GM12873 (cell line): ENCODE measurements around the gene TENT4A.

ENCODE experiments used
- TF ChIP-seq, protein P1 (sequence below): IDR thresholded peaks from 2 replicates; pipeline ENCODE4 v1.5.1; 2012; ENCODE audit warnings: low read depth, mild to moderate bottlenecking, moderate library complexity, low read length, control low read depth; ENCODE audit not compliant: insufficient read depth; ENCODE audit errors: missing control alignments

TENT4A gene

GRCh38 chr5:6717687-6718086, 4.5 kb downstream of the TENT4A start:
- TF ChIP-seq, protein P1, sequence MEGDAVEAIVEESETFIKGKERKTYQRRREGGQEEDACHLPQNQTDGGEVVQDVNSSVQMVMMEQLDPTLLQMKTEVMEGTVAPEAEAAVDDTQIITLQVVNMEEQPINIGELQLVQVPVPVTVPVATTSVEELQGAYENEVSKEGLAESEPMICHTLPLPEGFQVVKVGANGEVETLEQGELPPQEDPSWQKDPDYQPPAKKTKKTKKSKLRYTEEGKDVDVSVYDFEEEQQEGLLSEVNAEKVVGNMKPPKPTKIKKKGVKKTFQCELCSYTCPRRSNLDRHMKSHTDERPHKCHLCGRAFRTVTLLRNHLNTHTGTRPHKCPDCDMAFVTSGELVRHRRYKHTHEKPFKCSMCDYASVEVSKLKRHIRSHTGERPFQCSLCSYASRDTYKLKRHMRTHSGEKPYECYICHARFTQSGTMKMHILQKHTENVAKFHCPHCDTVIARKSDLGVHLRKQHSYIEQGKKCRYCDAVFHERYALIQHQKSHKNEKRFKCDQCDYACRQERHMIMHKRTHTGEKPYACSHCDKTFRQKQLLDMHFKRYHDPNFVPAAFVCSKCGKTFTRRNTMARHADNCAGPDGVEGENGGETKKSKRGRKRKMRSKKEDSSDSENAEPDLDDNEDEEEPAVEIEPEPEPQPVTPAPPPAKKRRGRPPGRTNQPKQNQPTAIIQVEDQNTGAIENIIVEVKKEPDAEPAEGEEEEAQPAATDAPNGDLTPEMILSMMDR: no peak

DNA sequence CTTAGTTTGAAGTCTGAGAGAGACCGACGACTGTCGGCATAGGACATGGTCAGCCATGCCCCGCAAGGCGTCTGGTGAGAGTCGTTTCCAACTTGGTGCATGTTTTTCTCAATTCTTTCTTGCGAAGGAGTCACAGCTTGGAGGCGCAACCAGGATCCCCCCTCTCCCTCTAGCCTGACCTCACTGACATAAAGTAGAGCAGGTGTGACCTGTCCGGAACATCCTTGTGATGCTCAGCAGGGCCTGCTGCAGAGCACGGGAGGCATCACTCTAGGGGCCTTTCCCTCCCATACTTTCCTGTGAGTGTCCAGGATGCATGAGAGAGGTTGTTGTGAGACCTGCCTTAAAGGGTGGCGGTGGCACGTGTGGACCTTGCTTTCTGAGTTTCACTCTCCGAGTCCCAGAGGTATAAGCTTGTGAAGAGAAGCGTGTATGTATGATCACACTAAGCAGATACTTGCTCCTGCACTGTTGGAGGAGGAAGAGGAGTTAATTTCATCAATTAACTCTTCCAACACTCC, 5.0 kb downstream of the TENT4A start:
- TF ChIP-seq, protein P1: no peak

DNA sequence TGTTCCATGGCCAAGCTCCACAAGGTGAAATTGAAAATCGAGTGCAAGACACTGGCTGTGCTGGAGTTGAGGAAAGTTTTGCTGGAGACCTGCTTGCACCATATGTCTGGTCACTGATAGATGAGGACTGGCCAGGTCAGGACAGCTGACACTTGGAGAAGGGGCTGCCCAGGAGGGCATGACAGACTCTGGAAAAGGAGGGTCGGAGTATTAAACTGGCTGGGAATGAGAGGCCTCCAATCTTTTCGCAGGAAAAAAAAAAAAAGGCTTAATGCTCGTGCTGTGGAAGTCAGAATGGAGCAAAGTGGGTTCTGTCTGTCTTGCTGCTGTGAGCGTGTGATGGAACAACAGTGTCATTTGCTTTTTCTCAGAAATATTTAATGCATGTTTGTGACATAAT, 5.5 kb downstream of the TENT4A start:
- TF ChIP-seq, protein P1: no peak

- TF ChIP-seq, protein P1: no peak
Measured at GRCh38 chr5:6719417-6719816, 6.2 kb downstream of the TENT4A start.

- TF ChIP-seq, protein P1: no peak
Measured at GRCh38 chr5:6719896-6720560, 6.8 kb downstream of the TENT4A start.

DNA sequence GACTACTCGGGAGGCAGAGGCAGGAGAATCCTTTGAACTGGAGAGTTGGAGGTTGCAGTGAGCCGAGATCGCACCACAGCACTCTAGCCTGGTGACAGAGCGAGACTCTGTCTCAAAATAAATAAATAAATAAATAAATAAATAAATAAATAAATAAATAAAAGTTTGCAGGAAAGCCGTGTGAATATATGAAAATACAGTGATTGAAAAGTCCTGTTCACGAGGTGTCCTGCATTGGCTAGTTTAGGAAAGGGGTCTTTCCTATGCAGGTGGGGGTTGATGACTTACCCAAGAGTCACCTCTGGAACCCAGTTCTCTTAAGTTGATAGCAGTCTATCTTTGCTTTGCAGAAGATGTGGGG, 7.3 kb downstream of the TENT4A start:
- TF ChIP-seq, protein P1: no peak

DNA sequence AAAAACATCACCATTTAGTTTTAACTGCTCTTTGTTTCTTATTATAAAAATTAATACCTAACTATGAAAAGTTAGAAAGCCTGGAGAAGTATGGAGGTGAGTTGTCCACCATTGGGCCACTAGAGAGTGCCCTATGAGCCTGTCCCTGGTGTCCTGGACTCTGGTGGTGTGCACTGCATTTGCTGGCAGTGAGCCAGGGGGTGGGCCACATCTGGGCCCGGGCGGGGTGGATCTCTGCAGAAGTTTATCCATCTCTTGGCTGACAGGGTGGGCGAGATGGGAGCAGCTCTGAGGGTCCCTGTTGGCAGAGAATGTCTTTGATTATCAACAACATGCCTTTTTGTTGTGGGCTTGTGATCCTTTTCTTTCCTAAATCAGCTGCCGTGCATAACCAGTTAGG, 8.2 kb downstream of the TENT4A start:
- TF ChIP-seq, protein P1: no peak

DNA sequence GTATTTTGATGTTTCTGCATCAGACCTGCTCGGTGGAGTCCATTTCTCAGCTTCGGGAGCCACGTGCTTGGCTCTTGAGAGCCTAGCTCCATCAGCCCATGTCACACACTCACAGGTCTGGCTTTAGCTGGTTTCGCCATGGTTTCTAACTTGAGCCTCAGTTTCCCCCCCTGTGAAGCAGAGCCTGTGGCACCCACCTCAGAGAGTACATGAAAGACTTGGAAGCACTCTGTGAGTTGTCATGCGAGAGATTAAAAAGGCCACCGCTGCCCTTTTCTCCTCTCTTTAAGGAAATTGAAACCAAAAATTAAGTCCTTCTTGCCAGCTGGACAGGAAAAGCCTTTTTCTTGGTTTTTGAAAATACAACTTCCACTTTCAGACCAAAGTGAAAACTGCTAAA, 8.8 kb downstream of the TENT4A start:
- TF ChIP-seq, protein P1: no peak
